K562 (cell line): ENCODE results near the gene STEEP1. TPM values are rescaled to one million over a fixed set of nuclear protein-coding genes. Genes with fewer than 3 reads are reported as not detected.

ENCODE experiments used
- ARHGAP35 ChIP-seq: fragments of 450-650 bp; IDR thresholded peaks from 2 replicates; pipeline ENCODE4 v1.6.1; 2018; ENCODE audit not compliant: partially characterized antibody
- HBP1 ChIP-seq: fragments of 450-650 bp; formaldehyde crosslinking; IDR thresholded peaks from 2 replicates; pipeline ENCODE4 v1.4.0; 2022; ENCODE audit warnings: missing genetic modification characterization
- HINFP ChIP-seq: fragments of 450-650 bp; conservative IDR thresholded peaks from 2 replicates; pipeline ENCODE4 v1.6.1; 2016; ENCODE audit warnings: missing genetic modification characterization, low read depth, mild to moderate bottlenecking, control low read depth, missing compliant biosample characterization
- KLF10 ChIP-seq: fragments of 250-450 bp; sonication (Bioruptor Pico); IDR thresholded peaks from 2 replicates; pipeline ENCODE4 v1.6.1; 2021; ENCODE audit warnings: matching md5 sums
- RAD21 ChIP-seq, 2 experiments: fragments of 250-450 bp in 1 of 2; fragments of 450-650 bp in 1 of 2; sonication (Bioruptor Pico) in 1 of 2; formaldehyde crosslinking in 1 of 2; IDR thresholded peaks in 1 of 2; conservative IDR thresholded peaks in 1 of 2; 2 replicates each; pipeline versions ENCODE4 v1.4.0 to v1.8.0; 2020 to 2022; ENCODE audit warnings: mild to moderate bottlenecking in 2 of 2, moderate library complexity in 1 of 2
- RHOXF2B ChIP-seq: fragments of 250-450 bp; sonication (Bioruptor Pico); conservative IDR thresholded peaks from 2 replicates; pipeline ENCODE4 v1.5.1; 2021
- SNRNP70 ChIP-seq: fragments of 200-400 bp; formaldehyde crosslinking; optimal IDR thresholded peaks from 2 replicates; pipeline ENCODE3; 2017; ENCODE audit warnings: low read depth, low read length
- ZC3H11A ChIP-seq: IDR thresholded peaks from 2 replicates; pipeline ENCODE4 v1.6.1; 2012; ENCODE audit warnings: low read depth, low read length, improper control_type of control experiment
- ZFPM2 ChIP-seq: fragments of 250-450 bp; sonication (Bioruptor Pico); IDR thresholded peaks from 2 replicates; pipeline ENCODE4 v1.5.1; 2022; ENCODE audit warnings: mild to moderate bottlenecking
- polyA plus RNA-seq, 8 experiments: library from polyadenylated mRNA; depleted of rRNA in 4 of 8; stranded (reverse) in 5 of 8; unstranded in 3 of 8; fragments of >200 nt; fragmentation: Nextera tagmentation in 2 of 8; fragmentation: Illumina TruSeq in 1 of 8; extraction: Ambion mirVana in 2 of 8; extraction: Trizol in 1 of 8; gene quantifications; 2 replicates each; pipeline versions ENCODE4 v1.2.1 to v1.2.3, GENCODE V29; 2011 to 2014; ENCODE audit warnings: inconsistent platforms in 1 of 8, missing spikeins in 1 of 8
- total RNA-seq, 7 experiments: library from RNA; depleted of rRNA in 6 of 7; stranded (reverse); fragments of >200 nt in 6 of 7; fragmentation: Illumina TruSeq in 2 of 7; extraction: Trizol in 2 of 7; gene quantifications; 2 replicates each; pipeline versions ENCODE4 v1.2.1 to v1.2.3, GENCODE V29; 2011 to 2021; ENCODE audit warnings: low replicate concordance in 1 of 7
- TF ChIP-seq, protein P1 (sequence below), 2 experiments: fragments of 450-650 bp in 1 of 2; sonication (generic) in 1 of 2; formaldehyde crosslinking; conservative IDR thresholded peaks; 2 replicates each; pipeline versions ENCODE4 v1.4.0 to v1.8.1; 2020 to 2022; ENCODE audit warnings: mild to moderate bottlenecking in 1 of 2, missing genetic modification reagents in 1 of 2
- TF ChIP-seq, protein P2 (sequence below), 2 experiments: IDR thresholded peaks; 2 replicates each; pipeline ENCODE4 v1.6.1; 2012; ENCODE audit warnings: improper control_type of control experiment in 2 of 2, low read depth in 2 of 2, low read length in 2 of 2, borderline replicate concordance in 1 of 2
- TF ChIP-seq, protein P3 (sequence below): fragments of 450-650 bp; IDR thresholded peaks from 2 replicates; pipeline ENCODE4 v1.6.1; 2018; ENCODE audit not compliant: partially characterized antibody
- TF ChIP-seq, protein P4 (sequence below): fragments of 450-650 bp; conservative IDR thresholded peaks from 2 replicates; pipeline ENCODE4 v1.6.1; 2016; ENCODE audit warnings: missing genetic modification characterization, low read depth, mild to moderate bottlenecking, missing compliant biosample characterization, moderate library complexity

STEEP1 gene
- total and polyA plus RNA-seq, 9 of the 15 experiments (the other 6 are each of a cell fraction or from before 2014, with no cell fraction given), result 15.0 to 73.7 (median 40.3) TPM

GRCh38 chrX:119516157-119516702, 49.0 kb downstream of the STEEP1 start (continued):
- TF ChIP-seq ZC3H11A (no peak), HBP1 (no peak), HINFP (tag) (peak; percentile 82), SNRNP70 (no peak), ZFPM2 (CRISPR knock-in tag) (no peak), KLF10 (CRISPR knock-in tag) (no peak), ARHGAP35 (no peak), RAD21 (CRISPR knock-in tag; conservative IDR thresholded peaks at IDR 0.05 in 1 of 2, IDR thresholded peaks at IDR 0.05 in 1 of 2) (peak; percentile 79 to 94), RHOXF2B (CRISPR knock-in tag) (no peak)
- TF ChIP-seq, protein P1, sequence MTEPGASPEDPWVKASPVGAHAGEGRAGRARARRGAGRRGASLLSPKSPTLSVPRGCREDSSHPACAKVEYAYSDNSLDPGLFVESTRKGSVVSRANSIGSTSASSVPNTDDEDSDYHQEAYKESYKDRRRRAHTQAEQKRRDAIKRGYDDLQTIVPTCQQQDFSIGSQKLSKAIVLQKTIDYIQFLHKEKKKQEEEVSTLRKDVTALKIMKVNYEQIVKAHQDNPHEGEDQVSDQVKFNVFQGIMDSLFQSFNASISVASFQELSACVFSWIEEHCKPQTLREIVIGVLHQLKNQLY (CRISPR knock-in tag; conservative IDR thresholded peaks at IDR 0.05), result no peak
- TF ChIP-seq, protein P2, sequence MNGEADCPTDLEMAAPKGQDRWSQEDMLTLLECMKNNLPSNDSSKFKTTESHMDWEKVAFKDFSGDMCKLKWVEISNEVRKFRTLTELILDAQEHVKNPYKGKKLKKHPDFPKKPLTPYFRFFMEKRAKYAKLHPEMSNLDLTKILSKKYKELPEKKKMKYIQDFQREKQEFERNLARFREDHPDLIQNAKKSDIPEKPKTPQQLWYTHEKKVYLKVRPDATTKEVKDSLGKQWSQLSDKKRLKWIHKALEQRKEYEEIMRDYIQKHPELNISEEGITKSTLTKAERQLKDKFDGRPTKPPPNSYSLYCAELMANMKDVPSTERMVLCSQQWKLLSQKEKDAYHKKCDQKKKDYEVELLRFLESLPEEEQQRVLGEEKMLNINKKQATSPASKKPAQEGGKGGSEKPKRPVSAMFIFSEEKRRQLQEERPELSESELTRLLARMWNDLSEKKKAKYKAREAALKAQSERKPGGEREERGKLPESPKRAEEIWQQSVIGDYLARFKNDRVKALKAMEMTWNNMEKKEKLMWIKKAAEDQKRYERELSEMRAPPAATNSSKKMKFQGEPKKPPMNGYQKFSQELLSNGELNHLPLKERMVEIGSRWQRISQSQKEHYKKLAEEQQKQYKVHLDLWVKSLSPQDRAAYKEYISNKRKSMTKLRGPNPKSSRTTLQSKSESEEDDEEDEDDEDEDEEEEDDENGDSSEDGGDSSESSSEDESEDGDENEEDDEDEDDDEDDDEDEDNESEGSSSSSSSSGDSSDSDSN (IDR thresholded peaks at IDR 0.05; ENCODE audit: borderline replicate concordance in 1 of 2, low read depth in 2 of 2, low read length in 2 of 2), result 0 out of 4 replicates have a peak, but pooled peaks of 1 of the 2 experiments have one; percentile 21
- TF ChIP-seq, protein P3, sequence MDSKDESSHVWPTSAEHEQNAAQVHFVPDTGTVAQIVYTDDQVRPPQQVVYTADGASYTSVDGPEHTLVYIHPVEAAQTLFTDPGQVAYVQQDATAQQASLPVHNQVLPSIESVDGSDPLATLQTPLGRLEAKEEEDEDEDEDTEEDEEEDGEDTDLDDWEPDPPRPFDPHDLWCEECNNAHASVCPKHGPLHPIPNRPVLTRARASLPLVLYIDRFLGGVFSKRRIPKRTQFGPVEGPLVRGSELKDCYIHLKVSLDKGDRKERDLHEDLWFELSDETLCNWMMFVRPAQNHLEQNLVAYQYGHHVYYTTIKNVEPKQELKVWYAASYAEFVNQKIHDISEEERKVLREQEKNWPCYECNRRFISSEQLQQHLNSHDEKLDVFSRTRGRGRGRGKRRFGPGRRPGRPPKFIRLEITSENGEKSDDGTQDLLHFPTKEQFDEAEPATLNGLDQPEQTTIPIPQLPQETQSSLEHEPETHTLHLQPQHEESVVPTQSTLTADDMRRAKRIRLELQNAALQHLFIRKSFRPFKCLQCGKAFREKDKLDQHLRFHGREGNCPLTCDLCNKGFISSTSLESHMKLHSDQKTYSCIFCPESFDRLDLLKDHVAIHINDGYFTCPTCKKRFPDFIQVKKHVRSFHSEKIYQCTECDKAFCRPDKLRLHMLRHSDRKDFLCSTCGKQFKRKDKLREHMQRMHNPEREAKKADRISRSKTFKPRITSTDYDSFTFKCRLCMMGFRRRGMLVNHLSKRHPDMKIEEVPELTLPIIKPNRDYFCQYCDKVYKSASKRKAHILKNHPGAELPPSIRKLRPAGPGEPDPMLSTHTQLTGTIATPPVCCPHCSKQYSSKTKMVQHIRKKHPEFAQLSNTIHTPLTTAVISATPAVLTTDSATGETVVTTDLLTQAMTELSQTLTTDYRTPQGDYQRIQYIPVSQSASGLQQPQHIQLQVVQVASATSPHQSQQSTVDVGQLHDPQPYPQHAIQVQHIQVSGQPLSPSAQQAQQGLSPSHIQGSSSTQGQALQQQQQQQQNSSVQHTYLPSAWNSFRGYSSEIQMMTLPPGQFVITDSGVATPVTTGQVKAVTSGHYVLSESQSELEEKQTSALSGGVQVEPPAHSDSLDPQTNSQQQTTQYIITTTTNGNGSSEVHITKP, result peak; percentile 11
- TF ChIP-seq, protein P4, sequence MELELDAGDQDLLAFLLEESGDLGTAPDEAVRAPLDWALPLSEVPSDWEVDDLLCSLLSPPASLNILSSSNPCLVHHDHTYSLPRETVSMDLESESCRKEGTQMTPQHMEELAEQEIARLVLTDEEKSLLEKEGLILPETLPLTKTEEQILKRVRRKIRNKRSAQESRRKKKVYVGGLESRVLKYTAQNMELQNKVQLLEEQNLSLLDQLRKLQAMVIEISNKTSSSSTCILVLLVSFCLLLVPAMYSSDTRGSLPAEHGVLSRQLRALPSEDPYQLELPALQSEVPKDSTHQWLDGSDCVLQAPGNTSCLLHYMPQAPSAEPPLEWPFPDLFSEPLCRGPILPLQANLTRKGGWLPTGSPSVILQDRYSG (tag), result no peak
